ENCODE results near the gene WWOX.

WWOX gene

GRCh38 chr16:79165506-79165905 is 1066.1 kb downstream of the WWOX start:
- no peak for TF ChIP-seq REST (IDR thresholded peaks at IDR 0.05; ENCODE audit: insufficient read depth in 1 of 2, low read depth in 2 of 2, low read length in 2 of 2)
- no peak for TF ChIP-seq SIN3A (IDR thresholded peaks at IDR 0.05; ENCODE audit: borderline replicate concordance, insufficient read depth, low read length)
- TF ChIP-seq TAF1 (IDR thresholded peaks at IDR 0.05; ENCODE audit: borderline replicate concordance, insufficient read depth, low read length), result no peak
- no peak for TF ChIP-seq FOXP2 (optimal IDR thresholded peaks at IDR 0.05; ENCODE audit: borderline replicate concordance, extremely low read depth, extremely low read length, insufficient read depth)
- no peak for TF ChIP-seq POLR2AphosphoS5 (IDR thresholded peaks at IDR 0.05; ENCODE audit: low read depth, low read length)

- TF ChIP-seq FOXP2 (optimal IDR thresholded peaks at IDR 0.05; ENCODE audit: borderline replicate concordance, extremely low read depth, extremely low read length, insufficient read depth), result no peak
- no peak for TF ChIP-seq SIN3A (IDR thresholded peaks at IDR 0.05; ENCODE audit: borderline replicate concordance, insufficient read depth, low read length)
- TF ChIP-seq TAF1 (IDR thresholded peaks at IDR 0.05; ENCODE audit: borderline replicate concordance, insufficient read depth, low read length), result no peak
- TF ChIP-seq POLR2AphosphoS5 (IDR thresholded peaks at IDR 0.05; ENCODE audit: low read depth, low read length), result no peak
- TF ChIP-seq REST (IDR thresholded peaks at IDR 0.05; ENCODE audit: insufficient read depth in 1 of 2, low read depth in 2 of 2, low read length in 2 of 2), result no peak
Observed at GRCh38 chr16:79167893-79168292, 1068.4 kb downstream of the WWOX start.

- TF ChIP-seq TAF1 (IDR thresholded peaks at IDR 0.05; ENCODE audit: borderline replicate concordance, insufficient read depth, low read length) (no peak), SIN3A (IDR thresholded peaks at IDR 0.05; ENCODE audit: borderline replicate concordance, insufficient read depth, low read length) (no peak)
Observed at GRCh38 chr16:79168321-79168720, 1068.9 kb downstream of the WWOX start.

- TF ChIP-seq REST (IDR thresholded peaks at IDR 0.05; ENCODE audit: insufficient read depth in 1 of 2, low read depth in 2 of 2, low read length in 2 of 2), result no peak
- TF ChIP-seq POLR2AphosphoS5 (IDR thresholded peaks at IDR 0.05; ENCODE audit: low read depth, low read length), result no peak
- TF ChIP-seq FOXP2 (optimal IDR thresholded peaks at IDR 0.05; ENCODE audit: borderline replicate concordance, extremely low read depth, extremely low read length, insufficient read depth), result no peak
- no peak for TF ChIP-seq SIN3A (IDR thresholded peaks at IDR 0.05; ENCODE audit: borderline replicate concordance, insufficient read depth, low read length)
- TF ChIP-seq TAF1 (IDR thresholded peaks at IDR 0.05; ENCODE audit: borderline replicate concordance, insufficient read depth, low read length), result no peak
Observed at GRCh38 chr16:79169239-79169638, 1069.8 kb downstream of the WWOX start.

- TF ChIP-seq SIN3A (IDR thresholded peaks at IDR 0.05; ENCODE audit: borderline replicate concordance, insufficient read depth, low read length) (no peak), POLR2AphosphoS5 (IDR thresholded peaks at IDR 0.05; ENCODE audit: low read depth, low read length) (no peak), REST (IDR thresholded peaks at IDR 0.05; ENCODE audit: insufficient read depth in 1 of 2, low read depth in 2 of 2, low read length in 2 of 2) (no peak), FOXP2 (optimal IDR thresholded peaks at IDR 0.05; ENCODE audit: borderline replicate concordance, extremely low read depth, extremely low read length, insufficient read depth) (no peak)
Observed at GRCh38 chr16:79170555-79171246, 1071.2 kb downstream of the WWOX start.
